Caco-2 (cell line): ENCODE data around the gene TMC2. TPM values are rescaled to one million over a fixed set of nuclear protein-coding genes. Genes with fewer than 3 reads are reported as not detected.
A peak's percentile ranks its signal among the peaks of the same experiment; 100 is the strongest.

ENCODE experiments used
- BruUV-seq: library from RNA; stranded (reverse); fragments of 400-500 nt; replicated peaks from 2 replicates; lab custom pipeline; 2021; lab: Mats Ljungman, UMichigan
- CTCF ChIA-PET: fragments of 300-600 bp; sonication (Branson Sonifier 250); formaldehyde crosslinking; loops from one replicate; lab custom pipeline; 2022; ENCODE audit warnings: antibody characterized with exemption; lab: Charles Lee
- POLR2A ChIA-PET: fragments of 300-600 bp; sonication (Branson Sonifier 250); formaldehyde crosslinking; loops from one replicate; lab custom pipeline; 2022; ENCODE audit warnings: antibody characterized with exemption; lab: Charles Lee
- DNase-seq, 2 experiments: peaks; one replicate each; pipeline versions ENCODE4 v3.0.0 to v3.0.0-alpha.2; 2020 to 2022
- H3K27me3 ChIP-seq: replicated peaks from 2 replicates; pipeline ENCODE4 v1.6.0; 2011; ENCODE audit warnings: low read length; ENCODE audit not compliant: control insufficient read depth, insufficient read depth
- H3K36me3 ChIP-seq: 2 replicates; pipeline ENCODE4 v1.5.1; 2011; ENCODE audit warnings: low read length; ENCODE audit not compliant: control insufficient read depth, insufficient read depth
- H3K4me1 ChIP-seq: fragments of 250-450 bp; sonication (Bioruptor Pico); 2 replicates; pipeline ENCODE4 v1.5.1; 2020; ENCODE audit warnings: mild to moderate bottlenecking
- H3K4me3 ChIP-seq: 2 replicates; pipeline ENCODE4 v1.5.1; 2011; ENCODE audit warnings: low read depth, mild to moderate bottlenecking, control low read depth, low read length
- H3K9me3 ChIP-seq: fragments of 250-450 bp; sonication (Bioruptor Pico); 2 replicates; pipeline ENCODE4 v1.5.1; 2020; ENCODE audit warnings: mild to moderate bottlenecking, moderate library complexity
- H3K27ac Mint-ChIP-seq: one replicate; pipeline ENCODE4 v1.8.0; 2022; ENCODE audit warnings: mixed read lengths; ENCODE audit not compliant: unreplicated experiment
- H3K27me3 Mint-ChIP-seq: one replicate; pipeline ENCODE4 v1.8.0; 2022; ENCODE audit warnings: mixed read lengths; ENCODE audit not compliant: insufficient read depth, unreplicated experiment
- H3K36me3 Mint-ChIP-seq: one replicate; pipeline ENCODE4 v1.8.0; 2022; ENCODE audit warnings: mild to moderate bottlenecking, mixed read lengths; ENCODE audit not compliant: insufficient read depth, unreplicated experiment
- H3K4me1 Mint-ChIP-seq: one replicate; pipeline ENCODE4 v1.8.0; 2022; ENCODE audit warnings: low read depth, mixed read lengths; ENCODE audit not compliant: unreplicated experiment
- H3K4me3 Mint-ChIP-seq: one replicate; pipeline ENCODE4 v1.8.0; 2022; ENCODE audit warnings: mild to moderate bottlenecking, moderate library complexity, mixed read lengths; ENCODE audit not compliant: unreplicated experiment
- H3K9me3 Mint-ChIP-seq: one replicate; pipeline ENCODE4 v1.8.0; 2022; ENCODE audit warnings: mixed read lengths; ENCODE audit not compliant: unreplicated experiment
- intact Hi-C: fragments of 100-400 bp; cut with micrococcal nuclease; formaldehyde crosslinking; loops from one replicate; pipeline ENCODE4 v1.10.0; 2022; ENCODE audit not compliant: unreplicated experiment
- total RNA-seq: library from RNA; stranded (reverse); gene quantifications from 2 replicates; pipeline ENCODE4 v1.2.3, GENCODE V29; 2022
- TF ChIP-seq, protein P1 (sequence below), 2 experiments: fragments of 200-600 bp in 1 of 2; IDR thresholded peaks; 1 replicate in 1 of 2; 2 replicates in 1 of 2; pipeline versions ENCODE4 v1.5.1 to v1.8.0; 2011 to 2022; ENCODE audit warnings: antibody characterized with exemption in 1 of 2, control low read depth in 1 of 2, inconsistent platforms in 1 of 2, low read depth in 1 of 2, low read length in 1 of 2, mild to moderate bottlenecking in 1 of 2, moderate library complexity in 1 of 2; ENCODE audit not compliant: insufficient read depth in 1 of 2, severe bottlenecking in 1 of 2, unreplicated experiment in 1 of 2

The TMC2 gene
- total RNA-seq, 1 experiment from 2014 or later = not detected

DNA sequence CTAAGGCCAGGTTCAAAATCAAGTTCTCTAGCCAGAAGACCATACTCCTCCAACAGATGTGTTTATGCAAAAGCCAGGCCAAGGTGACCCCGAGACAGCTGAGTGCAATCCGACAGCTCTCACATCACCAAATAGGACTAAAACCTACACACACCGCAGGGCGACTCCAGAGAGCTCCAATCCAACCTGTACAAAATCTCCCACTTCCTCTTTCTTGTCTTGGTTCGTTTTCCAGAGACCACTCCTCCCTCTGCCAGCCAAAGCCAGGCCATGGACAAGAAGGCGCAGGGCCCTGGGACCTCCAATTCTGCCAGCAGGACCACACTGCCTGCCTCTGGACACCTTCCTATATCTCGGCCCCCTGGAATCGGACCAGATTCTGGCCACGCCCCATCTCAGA, 104.5 kb downstream of the TMC2 start:
- ChIA-PET CTCF (no interaction called here), POLR2A (no interaction called here)
- Mint-ChIP-seq H3K27ac (no peak overlapping the region), H3K9me3 (no peaks in the 10 kb centered on the region), H3K27me3 (no peaks in the 10 kb centered on the region), H3K36me3 (no peaks in the 10 kb centered on the region), H3K4me3 (no peak overlapping the region), H3K4me1 (no peaks in the 10 kb centered on the region)
- no peaks in the 10 kb centered on the region for H3K27me3 ChIP-seq
- BruUV-seq = no TSS peak
- no peaks in the 10 kb centered on the region for H3K4me1 ChIP-seq
- H3K36me3 ChIP-seq = no peaks in the 10 kb centered on the region
- no peak for DNase-seq
- intact Hi-C loops = no loop called here
- H3K4me3 ChIP-seq = no peak overlapping the region
- TF ChIP-seq, protein P1, sequence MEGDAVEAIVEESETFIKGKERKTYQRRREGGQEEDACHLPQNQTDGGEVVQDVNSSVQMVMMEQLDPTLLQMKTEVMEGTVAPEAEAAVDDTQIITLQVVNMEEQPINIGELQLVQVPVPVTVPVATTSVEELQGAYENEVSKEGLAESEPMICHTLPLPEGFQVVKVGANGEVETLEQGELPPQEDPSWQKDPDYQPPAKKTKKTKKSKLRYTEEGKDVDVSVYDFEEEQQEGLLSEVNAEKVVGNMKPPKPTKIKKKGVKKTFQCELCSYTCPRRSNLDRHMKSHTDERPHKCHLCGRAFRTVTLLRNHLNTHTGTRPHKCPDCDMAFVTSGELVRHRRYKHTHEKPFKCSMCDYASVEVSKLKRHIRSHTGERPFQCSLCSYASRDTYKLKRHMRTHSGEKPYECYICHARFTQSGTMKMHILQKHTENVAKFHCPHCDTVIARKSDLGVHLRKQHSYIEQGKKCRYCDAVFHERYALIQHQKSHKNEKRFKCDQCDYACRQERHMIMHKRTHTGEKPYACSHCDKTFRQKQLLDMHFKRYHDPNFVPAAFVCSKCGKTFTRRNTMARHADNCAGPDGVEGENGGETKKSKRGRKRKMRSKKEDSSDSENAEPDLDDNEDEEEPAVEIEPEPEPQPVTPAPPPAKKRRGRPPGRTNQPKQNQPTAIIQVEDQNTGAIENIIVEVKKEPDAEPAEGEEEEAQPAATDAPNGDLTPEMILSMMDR (IDR thresholded peaks at IDR 0.05; ENCODE audit: insufficient read depth in 1 of 2, low read depth in 1 of 2, low read length in 1 of 2, severe bottlenecking in 1 of 2, unreplicated experiment in 1 of 2) = no peak
- H3K9me3 ChIP-seq = no peaks in the 10 kb centered on the region

DNA sequence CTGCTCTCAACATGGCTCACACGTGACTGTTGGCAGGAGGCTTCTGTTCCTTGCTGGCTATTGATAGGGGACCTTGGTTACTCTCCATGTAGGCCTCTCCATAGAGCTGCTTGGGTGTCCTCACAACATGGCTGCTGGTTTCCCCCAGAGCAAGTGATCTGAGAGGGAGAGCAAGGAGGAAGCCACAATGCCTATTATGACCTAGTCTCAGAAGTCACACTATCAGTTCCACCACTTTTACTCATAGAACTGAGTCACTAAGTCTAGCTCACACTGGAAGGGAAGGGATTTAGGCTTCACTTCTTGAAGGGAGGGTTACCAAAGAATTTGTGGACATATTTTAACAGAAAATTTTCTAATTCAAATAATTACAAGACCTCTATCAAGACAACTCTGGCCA, 107.3 kb downstream of the TMC2 start:
- H3K4me1 Mint-ChIP-seq = no peaks in the 10 kb centered on the region
- ChIA-PET POLR2A (no interaction called here), CTCF (no interaction called here)
- H3K36me3 Mint-ChIP-seq = no peaks in the 10 kb centered on the region
- TF ChIP-seq, protein P1 (IDR thresholded peaks at IDR 0.05; ENCODE audit: insufficient read depth in 1 of 2, low read depth in 1 of 2, low read length in 1 of 2, severe bottlenecking in 1 of 2, unreplicated experiment in 1 of 2) = no peak
- H3K27ac Mint-ChIP-seq = no peak overlapping the region
- DNase-seq = no peak
- intact Hi-C loops = no loop called here
- H3K9me3 Mint-ChIP-seq = no peaks in the 10 kb centered on the region
- Histone ChIP-seq H3K9me3 (no peaks in the 10 kb centered on the region), H3K36me3 (no peaks in the 10 kb centered on the region), H3K27me3 (no peaks in the 10 kb centered on the region), H3K4me1 (no peaks in the 10 kb centered on the region), H3K4me3 (no peak overlapping the region)
- no TSS peak for BruUV-seq
- H3K4me3 Mint-ChIP-seq = no peak overlapping the region
- H3K27me3 Mint-ChIP-seq = no peaks in the 10 kb centered on the region

DNA sequence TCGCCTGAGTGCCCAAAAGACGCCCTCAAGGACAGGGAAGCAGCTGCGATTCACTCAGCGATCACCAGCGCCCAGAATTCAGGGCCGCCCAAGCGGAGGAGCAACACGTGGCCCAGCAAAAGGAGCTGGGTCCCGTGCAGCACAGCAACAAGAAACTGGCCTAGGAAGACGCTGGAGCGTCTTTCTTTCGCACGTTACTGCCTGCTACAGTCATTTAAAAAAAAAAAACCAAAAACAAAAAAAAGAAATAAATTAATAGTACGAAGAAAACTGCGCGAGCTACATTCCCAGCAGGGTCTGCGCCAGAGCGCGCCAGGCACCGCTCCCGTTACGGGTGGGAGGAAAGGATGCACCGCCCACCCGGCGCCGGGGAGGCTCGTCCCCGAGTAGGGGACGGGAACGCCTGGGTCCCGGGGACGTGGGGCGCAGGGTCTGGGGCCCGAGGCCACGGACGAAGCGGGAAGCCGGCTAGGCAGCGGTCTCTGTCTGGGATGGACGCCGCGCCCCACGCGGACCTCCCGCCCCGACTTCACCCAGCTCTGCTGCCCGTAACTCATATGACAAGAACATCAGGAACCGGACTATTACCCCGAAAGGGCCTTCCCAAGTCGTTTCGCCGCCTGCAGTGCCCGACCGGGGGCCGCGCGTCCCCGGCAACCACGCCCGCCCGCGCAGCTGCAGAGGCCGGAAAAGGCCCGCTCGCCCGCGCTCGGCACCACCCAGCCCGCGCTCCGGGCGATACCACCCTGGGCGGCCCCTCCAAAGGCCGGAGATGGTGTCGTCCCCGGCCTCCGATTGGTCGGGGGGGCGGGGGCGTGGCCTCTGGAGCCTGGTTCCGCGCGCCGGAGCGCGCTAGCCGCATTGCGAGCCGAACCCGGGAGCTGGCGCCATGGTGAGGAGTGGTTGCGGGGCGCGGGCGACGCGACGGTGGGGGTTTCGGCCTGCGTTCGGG, 115.7 kb downstream of the TMC2 start, which contains the start of gene NOP56:
Gene NOP56, plus strand, starts transcription at position 861 of the 952 bp plus-strand sequence. Its CDS starts 29 bp downstream, at position 890.
- H3K27ac Mint-ChIP-seq = peak within 1 kb of the TSS; percentile 96

More for the DNA sequence above, 115.7 kb downstream of the TMC2 start, which contains the start of gene NOP56:
- Histone ChIP-seq H3K27me3 (no peaks in the 10 kb centered on the region), H3K4me3 (peak within 1 kb of the TSS; percentile 99), H3K9me3 (no peaks in the 10 kb centered on the region), H3K4me1 (peaks cover 12% of the 10 kb centered on the region), H3K36me3 (peaks cover 21% of the 10 kb centered on the region)
- Mint-ChIP-seq H3K4me1 (peaks cover 7% of the 10 kb centered on the region), H3K9me3 (no peaks in the 10 kb centered on the region), H3K36me3 (peaks cover 56% of the 10 kb centered on the region), H3K4me3 (peak within 1 kb of the TSS; percentile 90), H3K27me3 (no peaks in the 10 kb centered on the region)
- DNase-seq = peak; percentile 95 to 99
- TF ChIP-seq, protein P1 (IDR thresholded peaks at IDR 0.05; ENCODE audit: insufficient read depth in 1 of 2, low read depth in 1 of 2, low read length in 1 of 2, severe bottlenecking in 1 of 2, unreplicated experiment in 1 of 2) = no peak
- ChIA-PET POLR2A (interaction anchor here (0.6 to 2.7 kb wide), 13 partner anchors 10 to 599 kb away, joined by 3 to 25 read pairs (median 4); partner anchors contain the start of genes EBF4, IDH3B and SNRPB), CTCF (interaction anchor here (0.6 to 1.4 kb wide), 8 partner anchors 12 to 224 kb away, joined by 3 to 12 read pairs (median 3); partner anchors contain the start of genes EBF4, IDH3B and SNRPB)
- TSS peak; percentile 73 for BruUV-seq
- intact Hi-C loops = loop anchor here (1.0 to 5.0 kb wide), 2 partner anchors 12 to 145 kb away; partner anchors contain the start of genes IDH3B and ZNF343
